Measurements from ENCODE around the gene DUSP8. TPM values are rescaled to one million over a fixed set of nuclear protein-coding genes. Genes with fewer than 3 reads are reported as not detected.

The DUSP8 gene
- total RNA-seq, 1 donor from 2014 or later = 10.5 TPM

GRCh38 chr11:1569251-1569780, 2.8 kb downstream of the DUSP8 start:
- ATAC-seq (no peak), DNase-seq (ENCODE audit: missing footprints) (no peak)
- intact Hi-C loops (cut with DNase I) = no loop called here

DNA sequence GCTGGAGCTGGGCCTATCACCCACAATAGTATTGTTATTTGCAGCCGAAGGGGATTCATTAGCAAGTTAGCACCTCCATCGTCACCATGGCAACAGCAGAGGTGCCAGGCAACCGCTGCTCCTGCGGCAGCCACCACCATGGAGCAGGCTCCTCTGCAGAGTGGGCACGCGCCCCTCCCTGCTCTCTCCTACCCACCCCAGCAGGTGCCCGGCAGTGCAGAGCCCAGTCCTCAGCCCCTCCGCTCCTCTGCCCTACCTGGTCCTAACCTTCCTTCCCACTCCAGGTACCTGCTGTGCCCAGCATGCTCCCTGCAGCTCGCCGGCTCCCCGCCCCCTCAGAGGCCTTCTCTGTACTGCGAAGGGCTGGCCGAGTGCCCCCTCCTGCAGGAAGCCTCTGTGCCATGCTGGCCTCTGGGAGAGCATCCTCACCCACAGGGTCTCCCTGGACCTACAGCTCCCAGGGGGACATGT, 3.6 kb downstream of the DUSP8 start:
- intact Hi-C loops (cut with DNase I) = no loop called here
- ATAC-seq (no peak), DNase-seq (ENCODE audit: missing footprints) (no peak)

- intact Hi-C loops (cut with DNase I) = no loop called here
- ATAC-seq (no peak), DNase-seq (ENCODE audit: missing footprints) (no peak)
Measured at GRCh38 chr11:1567721-1568100, 4.4 kb downstream of the DUSP8 start.

GRCh38 chr11:1567052-1567720, 4.9 kb downstream of the DUSP8 start:
- DNase-seq (ENCODE audit: missing footprints) (no peak), ATAC-seq (no peak)
- intact Hi-C loops (cut with DNase I) = no loop called here

DNA sequence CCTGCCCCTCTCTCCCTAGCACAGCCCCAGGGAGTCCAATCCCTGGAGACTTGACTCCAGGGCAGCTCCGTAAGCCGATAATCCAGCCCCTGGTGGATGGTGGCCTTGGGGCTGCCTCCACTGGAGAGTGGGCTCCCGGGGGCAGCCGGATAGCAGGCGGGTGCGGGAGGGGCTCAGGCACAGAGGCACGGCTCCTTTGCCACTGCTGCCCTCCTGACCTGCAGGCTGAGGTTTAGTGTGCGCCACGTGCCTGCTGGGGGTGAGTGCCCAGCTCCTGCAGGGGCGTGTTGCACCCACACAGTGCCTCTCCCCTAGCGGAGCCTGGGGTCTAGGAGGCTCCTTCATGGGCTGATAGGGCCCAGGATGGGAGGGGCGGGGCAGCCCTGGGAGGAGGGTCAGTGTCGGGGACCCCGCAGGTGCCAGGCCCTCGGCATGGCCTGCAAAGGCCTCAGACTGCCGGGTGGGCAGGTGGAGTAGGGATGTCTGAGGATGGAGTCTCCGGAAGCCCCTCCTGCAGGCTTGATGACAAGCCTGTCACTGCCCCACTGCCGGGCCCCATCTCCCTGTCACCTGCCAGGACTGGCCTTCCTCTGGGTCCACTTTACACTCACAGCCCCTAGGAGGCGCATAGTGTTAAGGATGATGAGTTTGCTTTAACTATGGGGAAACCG, 5.6 kb downstream of the DUSP8 start:
- intact Hi-C loops (cut with DNase I) = no loop called here
- ATAC-seq (no peak), DNase-seq (ENCODE audit: missing footprints) (no peak)

DNA sequence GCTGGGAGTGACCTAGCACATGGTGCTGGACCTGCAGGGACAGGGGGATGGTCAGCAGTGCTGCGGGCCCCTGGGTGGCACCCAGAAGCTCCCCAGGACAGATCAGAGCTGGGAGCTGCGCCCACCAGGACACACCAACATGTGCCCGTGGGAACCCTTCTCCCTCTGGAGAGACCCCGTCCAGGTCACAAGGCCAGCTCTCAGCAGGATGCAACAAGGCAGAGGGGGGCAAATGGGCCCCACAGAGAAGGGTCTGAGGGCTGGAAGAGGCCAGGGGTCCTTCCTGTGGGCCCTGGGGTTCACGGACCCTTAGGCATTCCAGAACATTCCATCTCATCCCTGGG, 6.2 kb downstream of the DUSP8 start:
- intact Hi-C loops (cut with DNase I) = no loop called here
- DNase-seq (ENCODE audit: missing footprints) (no peak), ATAC-seq (no peak)

DNA sequence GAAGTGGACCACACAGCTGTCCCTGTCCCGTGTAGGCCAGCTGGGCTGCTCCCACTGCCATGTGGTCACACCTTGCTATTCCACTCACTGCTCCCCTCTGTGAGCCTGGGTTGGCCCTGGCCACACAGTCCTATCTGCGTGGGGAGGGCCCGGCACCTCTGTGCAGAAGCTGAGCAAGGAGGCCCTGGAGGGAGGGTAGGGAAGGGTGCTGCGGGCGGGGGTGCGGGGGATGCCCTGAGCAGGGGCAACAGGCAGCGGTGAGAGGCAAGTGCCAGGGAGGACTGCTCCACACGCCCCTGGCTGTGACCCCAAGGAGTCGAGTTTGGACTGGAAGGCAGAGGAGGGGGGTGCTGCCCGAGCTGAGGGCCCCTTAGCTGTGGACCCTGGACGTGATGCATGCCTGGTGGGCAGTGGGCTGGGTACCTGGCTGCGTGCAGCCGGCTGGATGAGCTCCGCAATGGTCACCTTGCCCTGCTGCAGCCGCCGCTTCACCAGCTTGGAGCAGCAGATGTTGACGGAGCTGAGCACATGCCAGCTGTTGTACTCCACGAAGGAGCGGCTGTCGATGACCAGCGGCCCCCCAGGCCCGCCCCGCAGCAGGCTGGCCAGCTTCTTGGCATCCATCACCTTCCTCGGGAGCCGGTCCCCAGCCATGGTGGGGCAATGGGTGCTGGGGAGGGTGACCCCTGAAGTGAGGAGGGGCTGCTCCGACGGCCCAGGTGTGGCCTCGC, 6.7 kb downstream of the DUSP8 start:
- DNase-seq (ENCODE audit: missing footprints) (peak; percentile 66), ATAC-seq (no peak)
- intact Hi-C loops (cut with DNase I) = no loop called here

DNA sequence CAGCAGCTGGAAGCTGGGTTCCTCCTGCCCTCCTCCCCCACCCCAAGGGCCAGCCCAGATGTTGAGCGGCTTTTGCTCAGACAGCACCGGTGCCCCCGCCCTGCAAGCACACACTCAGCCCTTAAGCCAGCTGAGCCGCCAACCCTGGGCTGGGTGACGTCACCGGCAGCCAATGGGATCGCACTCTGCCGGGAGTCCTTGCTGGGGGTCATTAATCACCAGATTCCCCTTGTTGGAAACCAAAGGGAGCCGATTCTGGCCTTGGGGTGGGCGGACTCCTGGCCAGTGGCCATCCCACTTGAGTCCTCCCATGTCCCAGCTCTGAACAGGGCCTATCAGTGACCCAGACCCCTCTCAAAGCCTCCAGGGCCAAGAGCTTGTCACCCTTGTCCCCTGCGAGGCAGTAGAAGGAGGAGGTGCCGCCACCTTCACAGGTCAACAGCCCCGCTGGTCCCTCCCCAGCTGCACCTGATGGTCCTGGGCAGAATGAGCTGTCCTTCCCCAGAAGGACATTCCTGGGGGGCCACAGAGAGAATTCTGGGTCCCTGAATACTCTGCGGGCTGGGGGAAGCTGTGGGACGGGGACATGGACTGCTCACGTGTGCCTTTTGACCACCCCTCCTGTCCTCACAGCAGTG, 7.4 kb downstream of the DUSP8 start:
- DNase-seq (ENCODE audit: missing footprints) = peak; percentile 69
- intact Hi-C loops (cut with DNase I) = no loop called here
- ATAC-seq = peak; percentile 26

DNA sequence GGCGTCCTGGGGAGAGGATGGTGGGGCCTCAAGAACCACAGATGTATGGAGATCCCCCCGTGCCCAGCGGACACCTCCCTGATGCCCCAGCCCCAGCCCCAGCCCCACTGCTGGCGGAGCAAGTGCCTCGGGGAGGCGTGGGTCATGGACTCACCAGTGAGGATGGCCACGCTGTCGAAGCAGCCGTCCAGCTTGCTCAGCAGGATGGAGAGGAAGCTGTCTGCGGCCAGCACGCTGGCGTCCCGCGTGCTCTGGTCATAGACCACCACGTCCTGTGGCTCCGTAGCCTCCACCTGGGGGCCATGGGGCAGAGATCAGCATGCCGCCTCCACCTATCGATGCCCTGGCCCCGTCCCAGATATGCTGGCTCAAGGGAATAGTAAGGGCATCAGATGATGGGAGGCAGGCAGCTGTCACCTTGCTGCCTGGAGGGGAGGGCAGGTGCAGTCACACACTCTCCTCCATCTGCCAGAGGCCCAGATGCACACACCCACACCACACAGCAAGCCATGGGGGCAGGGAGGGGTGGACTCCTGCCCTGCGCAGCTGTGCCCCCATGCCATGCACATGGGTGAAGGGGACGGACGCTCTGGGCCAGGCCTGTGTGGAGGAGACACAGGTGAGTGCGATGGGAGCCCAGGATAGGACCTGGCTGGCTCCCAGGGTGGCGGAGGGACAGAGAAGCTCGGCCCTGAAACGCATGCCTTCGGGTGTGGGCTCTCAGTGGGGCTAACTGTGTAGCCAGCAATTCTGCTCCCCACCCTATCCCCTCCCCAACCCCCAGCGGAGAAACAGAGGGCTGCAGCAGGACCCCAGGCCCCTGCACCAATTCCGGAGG, 8.2 kb downstream of the DUSP8 start:
- DNase-seq (ENCODE audit: missing footprints) = peak; percentile 53
- intact Hi-C loops (cut with DNase I) = no loop called here
- no peak for ATAC-seq

GRCh38 chr11:1563149-1563638, 8.9 kb downstream of the DUSP8 start:
- intact Hi-C loops (cut with DNase I) = no loop called here
- DNase-seq (ENCODE audit: missing footprints) (no peak), ATAC-seq (no peak)

DNA sequence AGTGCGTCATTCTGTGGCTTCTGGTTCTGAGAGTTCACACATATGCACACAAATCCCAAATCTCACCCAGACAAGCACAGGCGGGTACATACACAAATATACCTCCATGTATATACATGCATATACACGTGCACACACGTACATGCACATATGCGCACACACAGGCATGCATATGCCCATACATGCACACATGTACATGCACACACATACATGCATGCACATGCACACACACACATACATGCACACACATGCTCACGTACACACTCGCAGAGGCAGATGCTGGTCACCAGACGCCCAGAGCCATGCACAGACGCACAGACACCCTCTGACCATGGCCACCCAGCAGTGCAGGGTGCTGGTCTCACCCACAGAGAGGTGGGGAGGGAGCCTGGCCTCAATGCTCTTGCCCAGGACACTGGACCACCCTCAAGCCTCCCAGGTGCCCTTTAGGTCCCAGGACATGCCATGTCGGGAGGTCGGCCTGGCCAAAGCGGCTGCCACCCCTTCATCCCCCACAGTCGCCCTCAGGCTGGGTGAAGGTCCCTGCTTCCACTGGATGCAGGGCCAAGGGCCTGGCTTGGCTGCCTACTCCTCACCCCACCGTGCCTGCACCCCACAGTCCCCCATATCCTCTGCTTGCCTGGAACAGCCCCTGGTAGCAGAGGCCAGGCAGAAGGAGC, 9.5 kb downstream of the DUSP8 start:
- no peak for DNase-seq (ENCODE audit: missing footprints)
- ATAC-seq = no peak
- intact Hi-C loops (cut with DNase I) = no loop called here

DNA sequence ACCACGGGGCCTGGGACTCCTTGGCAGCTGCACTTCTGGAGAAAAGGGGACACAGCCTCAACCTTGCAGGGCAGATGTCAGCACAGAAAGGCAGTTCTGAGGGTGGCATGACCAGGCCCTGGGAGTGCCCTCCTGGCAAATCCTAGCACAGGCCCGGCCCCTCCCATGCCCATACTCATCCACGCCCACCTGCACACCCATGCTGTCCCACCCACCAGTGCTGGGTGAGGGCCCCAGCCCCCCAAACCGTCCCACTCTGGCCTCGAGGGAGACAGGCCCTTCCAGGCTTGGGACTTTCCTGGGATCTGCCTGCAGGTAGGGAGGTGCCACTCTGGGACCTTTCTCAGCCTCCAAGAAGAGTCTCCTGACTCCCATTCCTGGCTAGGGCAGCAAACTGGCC, 10.1 kb downstream of the DUSP8 start:
- DNase-seq (ENCODE audit: missing footprints) = no peak
- intact Hi-C loops (cut with DNase I) = no loop called here
- ATAC-seq = no peak

- ATAC-seq = no peak
Measured at GRCh38 chr11:1561266-1561665, 10.8 kb downstream of the DUSP8 start.

GRCh38 chr11:1560649-1561251, 11.3 kb downstream of the DUSP8 start:
- intact Hi-C loops (cut with DNase I) = no loop called here
- ATAC-seq = no peak
- DNase-seq (ENCODE audit: missing footprints) = peak; percentile 54

More at GRCh38 chr11:1561266-1561665, 10.8 kb downstream of the DUSP8 start:
- intact Hi-C loops (cut with DNase I) = no loop called here
- no peak for DNase-seq (ENCODE audit: missing footprints)

DNA sequence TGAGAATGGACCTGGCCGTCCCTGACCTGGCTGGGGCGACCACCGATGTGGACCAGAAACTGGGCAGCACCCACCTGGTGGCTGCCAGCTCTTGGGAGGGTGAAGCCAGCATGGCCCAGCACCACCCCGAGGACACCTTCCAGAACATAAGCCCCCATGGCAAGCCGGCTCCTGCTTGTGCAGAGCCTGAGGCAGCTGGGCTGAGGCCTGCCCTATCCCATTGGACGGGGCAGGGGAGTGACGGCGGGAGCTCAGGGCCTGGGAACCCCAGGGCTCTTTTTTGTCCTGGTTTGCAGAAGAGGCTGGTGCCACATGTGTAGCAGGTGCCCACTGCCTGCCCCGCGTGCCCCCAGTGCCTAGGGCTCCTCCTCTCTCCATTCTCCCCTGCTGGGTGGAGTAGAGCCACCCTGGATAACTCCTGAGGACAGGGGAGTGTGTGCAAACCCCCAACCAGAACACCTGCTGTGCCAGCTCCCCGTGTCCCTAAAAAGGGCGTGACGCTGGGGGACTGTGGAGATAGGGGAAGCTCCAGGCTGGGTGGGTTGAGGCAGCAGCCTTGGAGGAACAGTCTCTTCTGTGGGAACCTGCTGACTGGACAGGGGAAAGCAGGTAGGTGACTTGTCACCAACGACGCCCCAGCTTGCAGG, 11.9 kb downstream of the DUSP8 start:
- peak; percentile 67 for DNase-seq (ENCODE audit: missing footprints)
- ATAC-seq = no peak
- intact Hi-C loops (cut with DNase I) = no loop called here

DNA sequence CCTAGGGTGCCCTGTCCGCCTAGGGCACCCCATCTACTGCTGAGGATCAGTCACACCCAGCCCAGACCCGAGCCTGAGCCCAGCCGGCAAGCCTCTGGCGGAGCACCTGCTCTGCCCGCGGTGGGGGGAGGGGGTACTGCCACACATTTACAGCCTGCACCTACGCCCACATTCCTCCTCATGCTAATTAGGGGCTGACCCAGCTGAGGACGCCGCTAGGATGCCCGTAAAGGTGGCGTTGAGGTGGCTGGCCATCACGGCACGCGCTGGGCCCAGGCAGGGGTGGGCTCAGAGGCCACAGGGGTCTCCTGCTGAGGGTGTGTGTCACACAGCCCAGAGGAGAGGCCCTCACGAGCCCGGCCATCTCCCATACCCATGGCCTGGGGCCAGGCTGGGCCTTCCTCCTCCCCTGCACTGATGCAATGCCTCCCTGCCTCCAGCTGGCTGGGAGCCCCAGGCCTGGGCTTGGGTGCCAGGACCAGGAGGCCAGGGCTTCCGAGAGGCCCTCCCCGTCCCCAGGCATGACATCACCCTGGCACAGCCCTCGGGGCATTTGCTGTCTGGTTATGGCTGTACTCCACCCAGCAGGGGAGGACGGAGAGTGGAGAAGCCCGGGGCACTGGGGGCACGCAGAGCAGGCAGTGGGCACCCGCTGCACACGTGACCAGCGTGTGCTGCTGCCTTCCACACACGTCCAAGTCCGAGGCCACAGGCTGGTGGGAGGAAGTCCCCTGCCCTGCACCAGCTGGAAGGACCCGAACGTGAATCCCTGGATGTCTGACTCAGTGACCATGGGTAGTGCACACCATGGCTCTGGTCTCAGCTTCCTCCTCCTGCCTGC, 12.7 kb downstream of the DUSP8 start:
- DNase-seq (ENCODE audit: missing footprints) (peak; percentile 93), ATAC-seq (peak; percentile 86)
- intact Hi-C loops (cut with DNase I) = loop anchor here (2.0 kb wide), 1 partner anchor 13 kb away; the partner anchor contains the start of gene DUSP8

Measured in Right ventricle myocardium inferior (tissue), 1 donor.